ENCODE data around the gene MTFP1.

- TF ChIP-seq, protein P1, sequence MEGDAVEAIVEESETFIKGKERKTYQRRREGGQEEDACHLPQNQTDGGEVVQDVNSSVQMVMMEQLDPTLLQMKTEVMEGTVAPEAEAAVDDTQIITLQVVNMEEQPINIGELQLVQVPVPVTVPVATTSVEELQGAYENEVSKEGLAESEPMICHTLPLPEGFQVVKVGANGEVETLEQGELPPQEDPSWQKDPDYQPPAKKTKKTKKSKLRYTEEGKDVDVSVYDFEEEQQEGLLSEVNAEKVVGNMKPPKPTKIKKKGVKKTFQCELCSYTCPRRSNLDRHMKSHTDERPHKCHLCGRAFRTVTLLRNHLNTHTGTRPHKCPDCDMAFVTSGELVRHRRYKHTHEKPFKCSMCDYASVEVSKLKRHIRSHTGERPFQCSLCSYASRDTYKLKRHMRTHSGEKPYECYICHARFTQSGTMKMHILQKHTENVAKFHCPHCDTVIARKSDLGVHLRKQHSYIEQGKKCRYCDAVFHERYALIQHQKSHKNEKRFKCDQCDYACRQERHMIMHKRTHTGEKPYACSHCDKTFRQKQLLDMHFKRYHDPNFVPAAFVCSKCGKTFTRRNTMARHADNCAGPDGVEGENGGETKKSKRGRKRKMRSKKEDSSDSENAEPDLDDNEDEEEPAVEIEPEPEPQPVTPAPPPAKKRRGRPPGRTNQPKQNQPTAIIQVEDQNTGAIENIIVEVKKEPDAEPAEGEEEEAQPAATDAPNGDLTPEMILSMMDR (IDR thresholded peaks at IDR 0.05): no peak
- no peak for TF ChIP-seq POLR2A (IDR thresholded peaks at IDR 0.05)
Observed at GRCh38 chr22:30447656-30448055, 22.1 kb downstream of the MTFP1 start.
